Renal cortex interstitium (tissue), 11 donors: ENCODE results near the gene LHB. TPM values are rescaled to one million over a fixed set of nuclear protein-coding genes. Genes with fewer than 3 reads are reported as not detected.
"Not testable (repeated sequence)": the region's sequence is repeated elsewhere in the genome, so short reads cannot be mapped to it uniquely, and the experiment has no call there.

Experiments
- DNase-seq, 11 donors: peaks; one replicate each; pipeline ENCODE4 v3.0.0-alpha.2; 2013; ENCODE audit warnings: low read depth in 9 of 11, low spot score in 4 of 11; ENCODE audit errors: extremely low read depth in 1 of 11
- polyA plus RNA-seq, 3 donors: library from polyadenylated mRNA; unstranded; fragments of 120-200 nt; gene quantifications; one replicate each; pipeline ENCODE4 v1.2.1, GENCODE V29; 2013; ENCODE audit not compliant: insufficient read length in 3 of 3

Gene LHB
- polyA plus RNA-seq, 3 donors = 0.29 TPM; not detected in 2

DNA sequence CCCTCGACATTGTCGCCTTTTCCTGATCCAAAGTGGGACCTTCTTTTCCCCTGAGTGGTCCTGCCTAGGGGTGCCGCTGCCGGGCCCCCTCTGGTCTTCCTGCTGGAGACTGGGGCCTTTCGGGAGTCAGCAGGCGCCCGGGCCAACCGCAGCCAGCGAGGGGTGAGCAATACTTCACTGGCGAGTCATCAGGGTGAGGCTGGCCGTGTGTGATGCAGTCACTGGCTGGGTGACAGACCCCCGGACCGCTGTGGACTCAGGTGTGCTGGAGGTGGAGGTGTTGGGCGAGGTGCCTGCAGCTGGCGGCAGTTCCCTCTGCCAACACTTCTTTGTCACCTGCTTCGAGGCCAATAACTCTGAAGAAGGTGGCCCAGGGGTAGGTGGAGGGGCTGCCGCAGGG, 25.3 kb upstream of the LHB start:
- DNase-seq = no peak

DNA sequence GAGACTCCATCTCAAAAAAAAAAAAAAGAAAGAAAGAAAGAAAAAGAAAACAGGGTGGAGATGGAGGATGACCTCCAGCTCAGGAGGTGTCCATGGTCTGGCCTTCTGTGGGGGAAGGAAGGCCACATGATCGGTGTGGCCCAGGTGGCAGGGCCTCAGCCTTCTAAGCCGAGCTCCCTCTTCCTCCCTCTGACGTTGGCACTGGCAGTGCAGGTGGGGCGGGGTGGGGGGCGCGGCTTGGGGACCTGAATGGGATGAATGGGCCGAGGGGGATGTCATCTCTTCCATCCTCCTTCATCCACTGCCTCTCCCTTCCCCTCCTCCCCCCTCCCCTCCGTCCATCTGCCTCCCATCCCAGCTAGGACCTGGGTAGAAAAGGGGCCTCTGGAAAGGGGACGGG, 22.8 kb upstream of the LHB start:
- DNase-seq = not testable (repeated sequence)

GRCh38 chr19:49038557-49039276, 21.8 kb upstream of the LHB start:
- DNase-seq = not testable (repeated sequence)

- not testable (repeated sequence) for DNase-seq
These were observed 21.2 kb upstream of the LHB start for GRCh38 chr19:49038111-49038510.

DNA sequence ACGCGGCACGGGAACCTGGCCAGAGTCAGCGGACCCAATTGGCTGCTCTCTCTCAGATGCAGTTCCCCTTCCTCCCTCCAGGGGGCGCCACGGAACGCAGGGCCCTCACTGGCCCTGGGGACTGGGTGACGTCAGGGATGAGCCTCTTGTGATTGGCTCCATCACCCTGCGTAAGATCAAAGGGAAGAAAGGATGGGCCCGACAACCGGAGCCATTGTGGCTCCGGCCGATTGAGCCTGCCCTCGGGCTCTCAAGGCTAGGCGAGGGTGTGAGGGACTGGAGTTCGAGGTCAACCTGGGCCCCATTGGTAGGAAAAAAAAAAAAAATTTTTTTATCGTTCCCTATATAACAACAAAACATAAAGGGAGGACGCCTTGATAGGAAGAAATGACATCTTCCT, 19.9 kb upstream of the LHB start, which contains the start of gene CGB1:
Gene CGB1, minus strand, starts transcription at position 81 of the 400 bp plus-strand sequence. CDS start 184 bp downstream, outside the sequence.
- DNase-seq = not testable (repeated sequence)

DNA sequence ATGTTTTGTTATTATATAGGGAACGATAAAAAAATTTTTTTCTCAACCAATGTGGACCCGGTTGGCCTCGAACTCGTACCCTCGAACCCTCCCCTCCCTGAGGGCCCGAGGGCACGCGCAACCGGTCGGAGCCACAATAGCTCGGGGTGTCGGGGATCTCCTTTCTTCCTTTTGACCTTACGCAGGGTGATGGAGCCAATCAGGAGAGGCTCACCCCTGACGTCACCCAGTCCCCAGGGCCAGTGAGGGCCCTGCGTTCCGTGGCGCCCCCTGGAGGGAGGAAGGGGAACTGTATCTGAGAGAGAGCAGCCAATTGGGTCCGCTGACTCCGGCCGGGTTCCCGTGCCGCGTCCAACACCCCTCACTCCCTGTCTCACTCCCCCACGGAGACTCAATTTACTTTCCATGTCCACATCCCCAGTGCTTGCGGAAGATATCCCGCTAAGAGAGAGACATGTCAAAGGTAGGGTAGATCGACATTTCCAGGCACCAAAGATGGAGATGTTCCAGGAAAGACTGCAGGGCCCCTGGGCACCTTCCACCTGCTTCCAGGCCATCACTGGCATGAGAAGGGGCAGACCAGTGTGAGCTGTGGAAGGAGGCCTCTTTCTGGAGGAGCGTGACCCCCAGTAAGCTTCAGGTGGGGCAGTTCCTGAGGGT, 14.9 kb upstream of the LHB start, which contains the start of gene CGB2:
Gene CGB2, plus strand, starts transcription at position 249 of the 660 bp plus-strand sequence. Its CDS starts 206 bp downstream, at position 455.
- not testable (repeated sequence) for DNase-seq

GRCh38 chr19:49030323-49030722, 13.4 kb upstream of the LHB start:
- not testable (repeated sequence) for DNase-seq

GRCh38 chr19:49029749-49030148, 12.9 kb upstream of the LHB start:
- DNase-seq = not testable (repeated sequence)

GRCh38 chr19:49028686-49029085, 11.8 kb upstream of the LHB start:
- not testable (repeated sequence) for DNase-seq

DNA sequence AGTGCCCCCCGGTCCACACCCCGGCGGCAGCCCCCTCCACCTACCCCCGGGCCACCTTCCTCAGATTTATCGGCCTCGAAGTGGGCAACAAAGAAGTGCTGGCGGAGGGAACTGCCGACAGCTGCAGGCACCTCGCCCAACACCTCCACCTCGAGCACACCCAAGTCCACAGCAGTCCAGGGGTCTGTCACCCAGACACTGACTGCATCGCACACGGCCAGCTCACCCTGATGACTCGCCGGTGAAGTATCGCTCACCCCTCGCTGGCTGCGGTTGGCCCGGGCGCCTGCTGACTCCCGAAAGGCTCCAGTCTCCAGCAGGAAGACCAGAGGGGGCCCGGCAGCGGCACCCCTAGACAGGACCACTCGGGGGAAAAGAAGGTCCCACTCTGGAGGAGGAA, 8.7 kb upstream of the LHB start:
- not testable (repeated sequence) for DNase-seq

GRCh38 chr19:49025088-49025487, 8.2 kb upstream of the LHB start:
- not testable (repeated sequence) for DNase-seq

GRCh38 chr19:49024233-49024632, 7.3 kb upstream of the LHB start, which contains the start of gene CGB3:
Gene CGB3, minus strand, starts transcription at chr19:49024333. Its CDS starts 362 bp downstream, at chr19:49023971.
- DNase-seq = not testable (repeated sequence)

DNA sequence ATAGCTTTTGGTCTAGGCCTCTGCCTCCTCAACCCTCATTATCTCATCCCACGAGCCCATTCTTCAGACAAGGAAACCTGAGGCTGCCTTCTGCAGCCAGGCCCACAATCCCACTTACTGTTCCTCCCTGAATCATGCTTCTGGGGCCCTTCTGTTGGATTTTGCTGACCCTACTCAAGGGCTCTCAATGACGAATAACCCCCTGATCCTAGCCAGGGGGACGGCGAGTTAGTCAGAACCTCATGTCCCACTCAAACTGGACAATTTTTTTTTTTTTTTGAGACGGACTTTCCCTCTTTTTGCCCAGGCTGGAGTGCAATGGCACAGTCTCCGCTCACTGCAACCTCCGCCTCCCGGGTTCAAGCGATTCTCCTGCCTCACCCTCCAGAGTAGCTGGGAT, 5.2 kb upstream of the LHB start:
- no peak for DNase-seq

GRCh38 chr19:49020931-49021895, 4.3 kb upstream of the LHB start:
- no peak for DNase-seq

DNA sequence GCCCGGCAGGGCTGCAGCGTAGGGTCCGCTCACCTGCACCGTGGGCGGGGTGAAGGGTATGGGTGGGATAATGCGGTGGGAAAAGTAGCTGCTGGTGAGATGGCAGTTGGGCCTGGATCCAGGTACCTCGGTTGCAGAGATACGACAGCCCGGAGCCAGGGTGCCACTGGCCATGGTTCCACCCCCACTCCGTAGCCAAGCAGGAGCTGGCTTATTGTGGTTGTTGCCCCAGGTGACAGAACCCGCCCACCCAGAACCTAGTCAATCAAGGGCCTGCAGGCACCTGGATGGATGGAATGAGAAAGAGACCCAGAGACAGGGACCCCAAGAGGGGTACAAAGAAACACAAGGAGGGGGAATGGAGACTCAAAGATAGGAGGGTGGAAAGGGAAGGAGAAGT, 3.5 kb upstream of the LHB start:
- DNase-seq = no peak

DNA sequence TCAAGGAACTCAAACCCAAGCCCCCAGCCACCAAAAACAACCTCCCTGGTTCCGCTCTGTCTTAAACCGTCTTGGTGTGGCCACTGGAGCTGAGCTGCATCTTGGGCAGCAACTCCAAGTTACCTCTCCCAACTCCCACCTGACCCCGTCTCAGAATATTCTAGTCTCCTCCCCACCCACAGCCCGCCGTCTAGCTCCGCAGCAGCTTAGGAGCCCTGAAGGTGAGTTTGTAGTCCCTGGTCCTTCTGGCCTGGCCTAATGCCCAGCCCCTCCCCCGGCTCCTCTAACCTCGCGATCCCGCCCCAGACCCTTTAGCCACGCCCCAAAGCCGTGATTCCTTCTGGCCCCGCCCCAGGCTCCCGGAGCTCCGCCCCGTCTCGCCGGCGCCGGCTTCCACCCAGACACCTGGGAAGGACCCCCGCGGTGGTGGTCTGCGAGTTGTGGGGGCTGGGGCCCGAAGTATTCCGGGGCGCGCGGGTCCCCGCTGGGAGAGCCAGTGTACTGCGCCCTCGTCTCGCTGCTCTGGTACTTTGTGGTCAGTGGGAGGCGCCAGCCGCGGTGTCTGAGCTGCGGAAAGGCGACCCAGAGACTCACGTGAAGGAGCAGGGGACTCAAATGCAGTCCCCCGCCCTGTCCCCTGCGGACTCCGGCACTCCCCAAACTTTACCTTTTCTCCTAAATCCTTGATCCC, 2.5 kb upstream of the LHB start:
- DNase-seq = peak in 3 of 11 donors; percentile 22 to 54 (median 48)

- not testable (repeated sequence) for DNase-seq
These were observed 1.7 kb upstream of the LHB start for GRCh38 chr19:49018388-49019241.
